Thyroid gland (tissue), 4 donors: ENCODE data around the gene OSBPL6. TPM values are rescaled to one million over a fixed set of nuclear protein-coding genes. Genes with fewer than 3 reads are reported as not detected.

Experiments
- DNase-seq, 2 donors: peaks; one replicate each; pipeline ENCODE4 v3.0.0-alpha.2; 2019
- H3K27ac ChIP-seq, 3 donors: fragments of 200-600 bp; sonication (generic); 1 replicate in 2 of 3; 2 replicates in 1 of 3; pipeline ENCODE4 v1.5.1; 2016 to 2019; ENCODE audit warnings: mild to moderate bottlenecking in 1 of 3, moderate library complexity in 1 of 3
- H3K27me3 ChIP-seq: fragments of 200-600 bp; sonication (generic); one replicate; pipeline ENCODE4 v1.5.1; 2019
- H3K36me3 ChIP-seq, 2 donors: fragments of 200-600 bp; sonication (generic); one replicate each; pipeline ENCODE4 v1.5.1; 2016 to 2019
- H3K4me1 ChIP-seq, 2 donors: fragments of 200-600 bp; sonication (generic); one replicate each; pipeline ENCODE4 v1.5.1; 2017 to 2019
- H3K4me3 ChIP-seq, 3 donors: fragments of 200-600 bp; sonication (generic); replicated peaks in 1 of 3; 1 replicate in 2 of 3; 2 replicates in 1 of 3; pipeline ENCODE4 v1.5.1; 2016; ENCODE audit warnings: mild to moderate bottlenecking in 1 of 3
- H3K9me3 ChIP-seq: fragments of 200-600 bp; sonication (generic); one replicate; pipeline ENCODE4 v1.5.1; 2017
- POLR2A ChIP-seq, 2 donors: fragments of 450-650 bp; IDR thresholded peaks; one replicate each; pipeline ENCODE4 v1.6.1; 2017; ENCODE audit warnings: antibody characterized with exemption in 2 of 2, mild to moderate bottlenecking in 2 of 2, moderate library complexity in 1 of 2
- WGBS, 2 donors: methylation state at CpG; one replicate each; pipeline ENCODE4 v1.1.5; 2017; 5-methylcytosine and 5-hydroxymethylcytosine counted together
- intact Hi-C: fragments of 100-400 bp; cut with DNase I; formaldehyde crosslinking; loops from one replicate; pipeline ENCODE4 v1.15.1; 2023
- total RNA-seq, 4 donors: library from RNA; depleted of rRNA; stranded (reverse); fragments of >200 nt; gene quantifications; one replicate each; pipeline ENCODE4 v1.2.3, GENCODE V29; 2016
- TF ChIP-seq, protein P1 (sequence below), 6 experiments: fragments of 200-600 bp in 3 of 6; fragments of 450-650 bp in 3 of 6; sonication (generic) in 3 of 6; IDR thresholded peaks; one replicate each; pipeline ENCODE4 v1.5.1; 2016 to 2019; ENCODE audit warnings: antibody characterized with exemption in 6 of 6, mild to moderate bottlenecking in 2 of 6, inconsistent platforms in 1 of 6, moderate library complexity in 1 of 6

Gene OSBPL6
- total RNA-seq, 4 donors from 2014 or later: 2.1 to 5.3 (median 3.2) TPM

- peaks cover 0 to 5% of the 10 kb centered on the region in 2 donors for H3K4me1 ChIP-seq
- no peak overlapping the region for H3K4me3 ChIP-seq
- H3K27ac ChIP-seq: no peak overlapping the region
- TF ChIP-seq, protein P1, sequence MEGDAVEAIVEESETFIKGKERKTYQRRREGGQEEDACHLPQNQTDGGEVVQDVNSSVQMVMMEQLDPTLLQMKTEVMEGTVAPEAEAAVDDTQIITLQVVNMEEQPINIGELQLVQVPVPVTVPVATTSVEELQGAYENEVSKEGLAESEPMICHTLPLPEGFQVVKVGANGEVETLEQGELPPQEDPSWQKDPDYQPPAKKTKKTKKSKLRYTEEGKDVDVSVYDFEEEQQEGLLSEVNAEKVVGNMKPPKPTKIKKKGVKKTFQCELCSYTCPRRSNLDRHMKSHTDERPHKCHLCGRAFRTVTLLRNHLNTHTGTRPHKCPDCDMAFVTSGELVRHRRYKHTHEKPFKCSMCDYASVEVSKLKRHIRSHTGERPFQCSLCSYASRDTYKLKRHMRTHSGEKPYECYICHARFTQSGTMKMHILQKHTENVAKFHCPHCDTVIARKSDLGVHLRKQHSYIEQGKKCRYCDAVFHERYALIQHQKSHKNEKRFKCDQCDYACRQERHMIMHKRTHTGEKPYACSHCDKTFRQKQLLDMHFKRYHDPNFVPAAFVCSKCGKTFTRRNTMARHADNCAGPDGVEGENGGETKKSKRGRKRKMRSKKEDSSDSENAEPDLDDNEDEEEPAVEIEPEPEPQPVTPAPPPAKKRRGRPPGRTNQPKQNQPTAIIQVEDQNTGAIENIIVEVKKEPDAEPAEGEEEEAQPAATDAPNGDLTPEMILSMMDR (IDR thresholded peaks at IDR 0.05): no peak
- no peak for TF ChIP-seq POLR2A (IDR thresholded peaks at IDR 0.05)
- no peaks in the 10 kb centered on the region for H3K27me3 ChIP-seq
- 91 to 96% methylated on average over 5 of the region's 5 CpGs for WGBS, 2 donors
- no peaks in the 10 kb centered on the region for H3K36me3 ChIP-seq
- no peak for DNase-seq
- intact Hi-C loops: no loop called here
- no peaks in the 10 kb centered on the region for H3K9me3 ChIP-seq
These were observed 76.0 kb downstream of the OSBPL6 start for GRCh38 chr2:178270338-178270737.

GRCh38 chr2:178271094-178271493, 76.8 kb downstream of the OSBPL6 start:
- WGBS, 2 donors: 78 to 84% methylated on average over 2 of the region's 2 CpGs
- DNase-seq: no peak
- Histone ChIP-seq H3K36me3 (no peaks in the 10 kb centered on the region), H3K27me3 (no peaks in the 10 kb centered on the region), H3K27ac (no peak overlapping the region), H3K4me3 (no peak overlapping the region), H3K4me1 (peaks cover 0 to 5% of the 10 kb centered on the region in 2 donors), H3K9me3 (no peaks in the 10 kb centered on the region)
- no peak for TF ChIP-seq POLR2A (IDR thresholded peaks at IDR 0.05)
- TF ChIP-seq, protein P1 (IDR thresholded peaks at IDR 0.05): no peak
- intact Hi-C loops: no loop called here

GRCh38 chr2:178271629-178272333, 77.5 kb downstream of the OSBPL6 start:
- peak; percentile 86 to 88 for DNase-seq
- no peaks in the 10 kb centered on the region for H3K36me3 ChIP-seq
- H3K27me3 ChIP-seq: no peaks in the 10 kb centered on the region
- H3K4me1 ChIP-seq: peaks cover 0 to 5% of the 10 kb centered on the region in 2 donors
- TF ChIP-seq POLR2A (IDR thresholded peaks at IDR 0.05): no peak
- TF ChIP-seq, protein P1 (IDR thresholded peaks at IDR 0.05): no peak
- intact Hi-C loops: no loop called here
- WGBS, 2 donors: 45 to 64% methylated on average over 3 of the region's 3 CpGs
- no peak overlapping the region for H3K4me3 ChIP-seq
- H3K27ac ChIP-seq: no peak overlapping the region
- no peaks in the 10 kb centered on the region for H3K9me3 ChIP-seq

GRCh38 chr2:178273787-178274360, 79.6 kb downstream of the OSBPL6 start:
- Histone ChIP-seq H3K4me3 (no peak overlapping the region), H3K36me3 (no peaks in the 10 kb centered on the region), H3K27me3 (no peaks in the 10 kb centered on the region), H3K4me1 (peaks cover 0 to 5% of the 10 kb centered on the region in 2 donors), H3K27ac (no peak overlapping the region), H3K9me3 (no peaks in the 10 kb centered on the region)
- no peak for DNase-seq
- intact Hi-C loops: no loop called here
- TF ChIP-seq, protein P1 (IDR thresholded peaks at IDR 0.05): no peak
- no peak for TF ChIP-seq POLR2A (IDR thresholded peaks at IDR 0.05)
- 84 to 89% methylated on average over 2 of the region's 2 CpGs for WGBS, 2 donors

DNA sequence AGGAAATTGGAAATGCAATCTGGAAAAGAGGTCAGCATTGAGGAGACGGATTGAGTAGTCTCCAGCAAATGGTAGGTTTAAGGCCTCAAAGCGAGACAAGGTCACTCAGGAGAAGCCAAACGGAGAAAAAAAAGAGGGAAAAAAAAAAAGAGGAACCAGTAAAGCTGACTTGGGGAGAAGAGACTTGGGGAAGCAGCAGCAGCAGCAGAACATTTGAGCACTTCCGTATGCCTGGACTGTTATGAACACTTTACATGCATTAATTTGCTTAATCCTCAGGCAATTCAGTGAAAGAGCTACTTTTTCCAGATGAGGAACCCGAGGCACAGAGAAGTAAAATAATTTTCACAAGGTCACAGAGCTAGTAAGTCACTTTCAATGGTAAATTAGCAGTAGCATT, 81.3 kb downstream of the OSBPL6 start:
- intact Hi-C loops: no loop called here
- Histone ChIP-seq H3K27me3 (no peaks in the 10 kb centered on the region), H3K9me3 (no peaks in the 10 kb centered on the region), H3K4me1 (peaks cover 0 to 5% of the 10 kb centered on the region in 2 donors), H3K27ac (no peak overlapping the region), H3K36me3 (no peaks in the 10 kb centered on the region), H3K4me3 (no peak overlapping the region)
- TF ChIP-seq, protein P1 (IDR thresholded peaks at IDR 0.05): no peak
- no peak for TF ChIP-seq POLR2A (IDR thresholded peaks at IDR 0.05)
- no peak for DNase-seq
- 85 to 93% methylated on average over 5 of the region's 5 CpGs for WGBS, 2 donors
